Karpas-422 (cell line): Measurements from ENCODE around the gene STARD7. TPM values are rescaled to one million over a fixed set of nuclear protein-coding genes. Genes with fewer than 3 reads are reported as not detected.

Source experiments
- DNase-seq: peaks from one replicate; pipeline ENCODE4 v3.0.0-alpha.2; 2015
- H2AFZ ChIP-seq: fragments of 200-600 bp; sonication (generic); 2 replicates; pipeline ENCODE4 v1.6.1; 2014; ENCODE audit warnings: antibody characterized with exemption, low read length, mixed read lengths
- H3K27ac ChIP-seq: fragments of 200-600 bp; sonication (generic); 2 replicates; pipeline ENCODE4 v1.5.1; 2014; ENCODE audit warnings: mild to moderate bottlenecking, low read length, moderate library complexity
- H3K27me3 ChIP-seq: fragments of 200-600 bp; sonication (generic); 2 replicates; pipeline ENCODE4 v1.6.1; 2014; ENCODE audit warnings: low read length, mixed read lengths
- H3K36me3 ChIP-seq: fragments of 200-600 bp; sonication (generic); 2 replicates; pipeline ENCODE4 v1.6.1; 2014; ENCODE audit warnings: low read length, mixed read lengths; ENCODE audit not compliant: insufficient read depth
- H3K4me1 ChIP-seq: fragments of 200-600 bp; sonication (generic); 2 replicates; pipeline ENCODE4 v1.6.1; 2014; ENCODE audit warnings: mild to moderate bottlenecking, low read length, mixed read lengths
- H3K4me2 ChIP-seq: fragments of 200-600 bp; sonication (generic); 2 replicates; pipeline ENCODE4 v1.6.1; 2014; ENCODE audit warnings: low read length, low read depth, mild to moderate bottlenecking; ENCODE audit not compliant: poor library complexity, severe bottlenecking
- H3K4me3 ChIP-seq: fragments of 200-600 bp; sonication (generic); 2 replicates; pipeline ENCODE4 v1.5.1; 2014; ENCODE audit warnings: mild to moderate bottlenecking, antibody characterized with exemption, low read length, mixed read lengths
- H3K79me2 ChIP-seq: fragments of 200-600 bp; sonication (generic); 2 replicates; pipeline ENCODE4 v1.6.1; 2014; ENCODE audit warnings: mild to moderate bottlenecking, low read length, mixed read lengths
- H3K9ac ChIP-seq: fragments of 200-600 bp; sonication (generic); 2 replicates; pipeline ENCODE4 v1.6.0; 2014; ENCODE audit warnings: low read length
- H3K9me2 ChIP-seq: fragments of 200-600 bp; sonication (generic), shearing (Covaris generic); replicated peaks from 2 replicates; pipeline ENCODE4 v1.6.0; 2014; ENCODE audit warnings: mild to moderate bottlenecking, low read length, moderate library complexity; ENCODE audit not compliant: insufficient read depth
- H3K9me3 ChIP-seq: fragments of 300-700, 200-600 bp; sonication (generic); 2 replicates; pipeline ENCODE4 v1.6.1; 2014; ENCODE audit warnings: low read length, mixed read lengths
- H4K20me1 ChIP-seq: fragments of 200-600 bp; sonication (generic); 2 replicates; pipeline ENCODE4 v1.6.1; 2014; ENCODE audit warnings: mild to moderate bottlenecking, antibody characterized with exemption, low read length, low read depth; ENCODE audit not compliant: insufficient read depth
- total RNA-seq: library from RNA; depleted of rRNA; stranded (reverse); fragments of >200 nt; shearing (Covaris generic); gene quantifications from 2 replicates; pipeline ENCODE4 v1.2.3, GENCODE V29; 2014; ENCODE audit warnings: low replicate concordance

Gene STARD7
- total RNA-seq, 1 experiment from 2014 or later = 167 TPM

DNA sequence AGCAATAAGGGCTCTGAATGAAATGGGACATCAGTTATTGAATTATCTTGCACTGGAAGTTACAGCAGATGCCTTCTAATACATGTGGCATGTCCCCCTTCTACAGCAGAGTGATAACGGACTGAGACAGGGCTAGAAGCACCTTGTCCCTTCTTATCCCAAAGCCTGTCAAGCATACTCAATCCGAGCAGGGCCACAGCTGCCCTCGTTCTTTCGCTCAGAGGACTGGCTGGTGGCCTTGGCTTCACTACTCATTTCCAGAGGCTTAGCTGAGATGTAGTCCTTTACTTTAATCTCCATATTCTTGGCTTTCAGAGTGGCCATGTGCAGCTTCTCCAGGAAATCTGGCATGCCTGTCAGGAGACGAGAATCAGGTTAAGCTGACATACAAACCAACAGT, 22.1 kb downstream of the STARD7 start:
- peaks cover 3% of the 10 kb centered on the region; the same call in 1 of the 2 replicates for H3K79me2 ChIP-seq
- no peaks in the 10 kb centered on the region for H3K4me1 ChIP-seq
- no peak overlapping the region for H3K4me2 ChIP-seq
- H3K9me2 ChIP-seq = no peaks in the 10 kb centered on the region
- no peak overlapping the region for H3K27ac ChIP-seq
- 0 out of 2 replicates have a peak, but pooled peaks cover 7% of the 10 kb centered on the region for H4K20me1 ChIP-seq
- no peak overlapping the region for H2AFZ ChIP-seq
- no peak overlapping the region for H3K9ac ChIP-seq
- peaks cover 47% of the 10 kb centered on the region; the same call in 1 of the 2 replicates for H3K36me3 ChIP-seq
- H3K27me3 ChIP-seq = no peaks in the 10 kb centered on the region
- no peaks in the 10 kb centered on the region for H3K9me3 ChIP-seq
- no peak for DNase-seq
- no peak overlapping the region for H3K4me3 ChIP-seq

DNA sequence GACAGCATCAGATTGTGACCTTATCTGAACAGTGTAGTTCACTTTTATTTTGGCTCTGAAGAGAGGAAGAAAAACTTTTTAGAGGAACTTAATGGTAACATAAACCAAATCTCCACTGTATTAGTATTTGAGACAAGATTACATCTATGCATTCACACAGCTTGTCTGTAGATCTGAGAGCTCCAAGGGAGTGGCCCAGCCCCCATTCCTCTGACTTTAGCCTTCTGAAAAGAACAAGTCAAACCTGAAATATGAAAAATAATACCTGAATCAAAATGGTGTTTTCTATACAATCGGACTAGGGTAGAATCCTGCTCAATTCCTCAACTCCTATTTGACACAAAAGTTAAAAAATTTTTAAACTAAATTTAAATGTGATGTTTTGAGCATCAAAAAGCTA, 23.1 kb downstream of the STARD7 start:
- H3K9me3 ChIP-seq = no peaks in the 10 kb centered on the region
- H3K4me1 ChIP-seq = no peaks in the 10 kb centered on the region
- 0 out of 2 replicates have a peak, but pooled peaks cover under 1% of the 10 kb centered on the region for H4K20me1 ChIP-seq
- H2AFZ ChIP-seq = no peak overlapping the region
- no peak for DNase-seq
- H3K9me2 ChIP-seq = no peaks in the 10 kb centered on the region
- H3K4me2 ChIP-seq = no peak overlapping the region
- H3K79me2 ChIP-seq = no peaks in the 10 kb centered on the region
- H3K4me3 ChIP-seq = no peak overlapping the region
- H3K27ac ChIP-seq = no peak overlapping the region
- no peak overlapping the region for H3K9ac ChIP-seq
- H3K36me3 ChIP-seq = peaks cover 40% of the 10 kb centered on the region; the same call in 1 of the 2 replicates
- H3K27me3 ChIP-seq = no peaks in the 10 kb centered on the region

DNA sequence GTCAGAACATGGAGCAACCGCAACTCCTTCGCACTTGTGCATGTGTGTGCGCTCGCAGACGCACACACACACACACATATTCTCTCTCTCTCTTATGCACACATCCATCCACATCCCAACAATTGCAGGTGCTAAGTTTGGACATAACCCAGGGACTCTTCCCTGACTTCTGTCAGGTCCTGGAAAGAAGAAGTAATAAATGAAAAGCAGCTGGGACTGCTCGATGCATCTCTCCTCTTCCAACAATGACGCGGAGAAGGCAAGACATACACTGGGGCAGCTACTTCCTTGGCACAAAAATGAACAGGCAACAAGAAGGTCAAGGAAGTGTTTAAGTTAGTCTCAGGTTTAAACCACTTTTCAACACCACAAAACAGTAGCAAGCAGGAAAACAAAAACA, 23.6 kb downstream of the STARD7 start:
- no peaks in the 10 kb centered on the region for H3K27me3 ChIP-seq
- no peaks in the 10 kb centered on the region for H4K20me1 ChIP-seq
- H3K27ac ChIP-seq = no peak overlapping the region
- H3K9me2 ChIP-seq = no peaks in the 10 kb centered on the region
- no peak overlapping the region for H2AFZ ChIP-seq
- no peaks in the 10 kb centered on the region for H3K9me3 ChIP-seq
- H3K4me2 ChIP-seq = no peak overlapping the region
- no peak overlapping the region for H3K9ac ChIP-seq
- no peak overlapping the region for H3K4me3 ChIP-seq
- DNase-seq = no peak
- no peaks in the 10 kb centered on the region for H3K4me1 ChIP-seq
- no peaks in the 10 kb centered on the region for H3K79me2 ChIP-seq
- peaks cover 39% of the 10 kb centered on the region; the same call in 1 of the 2 replicates for H3K36me3 ChIP-seq

DNA sequence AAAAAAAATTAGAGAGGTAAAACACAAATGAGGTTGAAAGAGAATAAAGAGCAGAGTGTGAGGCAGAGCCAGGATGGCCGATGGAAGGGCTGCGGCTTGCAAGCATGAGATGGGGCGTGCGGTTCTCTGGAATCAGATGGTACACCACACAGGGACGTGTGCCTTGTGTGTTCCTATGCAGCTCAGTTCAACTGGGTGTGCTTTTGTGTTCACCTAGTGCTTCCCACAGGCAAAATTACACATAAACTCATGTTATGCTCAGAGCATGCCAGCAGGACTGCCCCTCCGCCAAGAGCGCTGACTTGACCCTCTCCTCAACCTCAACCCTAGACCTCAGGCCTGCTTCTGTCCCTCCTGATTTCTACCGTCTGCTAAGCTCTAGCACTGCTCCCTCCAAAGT, 24.4 kb downstream of the STARD7 start:
- H3K9me2 ChIP-seq = no peaks in the 10 kb centered on the region
- no peaks in the 10 kb centered on the region for H3K27me3 ChIP-seq
- DNase-seq = no peak
- H3K4me2 ChIP-seq = no peak overlapping the region
- H3K36me3 ChIP-seq = peaks cover 33% of the 10 kb centered on the region; the same call in 1 of the 2 replicates
- H3K27ac ChIP-seq = no peak overlapping the region
- H3K9me3 ChIP-seq = no peaks in the 10 kb centered on the region
- no peaks in the 10 kb centered on the region for H4K20me1 ChIP-seq
- no peaks in the 10 kb centered on the region for H3K4me1 ChIP-seq
- H3K79me2 ChIP-seq = no peaks in the 10 kb centered on the region
- H3K4me3 ChIP-seq = no peak overlapping the region
- no peak overlapping the region for H2AFZ ChIP-seq
- no peak overlapping the region for H3K9ac ChIP-seq

DNA sequence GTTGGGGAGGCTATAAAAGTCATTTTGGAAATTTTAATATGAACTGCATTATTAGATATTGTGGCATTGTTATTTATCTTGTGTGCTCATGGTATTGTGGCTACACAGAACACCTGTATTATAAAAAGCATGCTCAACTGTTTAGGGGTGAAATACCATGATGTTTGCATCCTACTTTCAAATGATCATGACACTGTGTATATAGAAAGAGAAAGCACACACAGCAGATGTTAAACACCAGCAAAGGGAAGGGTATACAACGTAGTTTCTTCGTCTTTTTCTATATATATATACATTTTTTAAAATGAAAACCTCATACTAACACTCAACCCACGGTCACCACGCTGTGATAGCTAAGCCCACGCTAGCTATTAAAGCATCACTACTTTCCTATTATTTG, 27.1 kb downstream of the STARD7 start:
- H4K20me1 ChIP-seq = no peaks in the 10 kb centered on the region
- no peak overlapping the region for H3K27ac ChIP-seq
- peaks cover 19% of the 10 kb centered on the region; the same call in 1 of the 2 replicates for H3K36me3 ChIP-seq
- H3K9me2 ChIP-seq = no peaks in the 10 kb centered on the region
- H2AFZ ChIP-seq = no peak overlapping the region
- H3K9me3 ChIP-seq = no peaks in the 10 kb centered on the region
- no peaks in the 10 kb centered on the region for H3K27me3 ChIP-seq
- no peaks in the 10 kb centered on the region for H3K79me2 ChIP-seq
- no peak overlapping the region for H3K4me3 ChIP-seq
- H3K4me2 ChIP-seq = no peak overlapping the region
- H3K9ac ChIP-seq = no peak overlapping the region
- DNase-seq = no peak
- peaks cover 9% of the 10 kb centered on the region for H3K4me1 ChIP-seq

DNA sequence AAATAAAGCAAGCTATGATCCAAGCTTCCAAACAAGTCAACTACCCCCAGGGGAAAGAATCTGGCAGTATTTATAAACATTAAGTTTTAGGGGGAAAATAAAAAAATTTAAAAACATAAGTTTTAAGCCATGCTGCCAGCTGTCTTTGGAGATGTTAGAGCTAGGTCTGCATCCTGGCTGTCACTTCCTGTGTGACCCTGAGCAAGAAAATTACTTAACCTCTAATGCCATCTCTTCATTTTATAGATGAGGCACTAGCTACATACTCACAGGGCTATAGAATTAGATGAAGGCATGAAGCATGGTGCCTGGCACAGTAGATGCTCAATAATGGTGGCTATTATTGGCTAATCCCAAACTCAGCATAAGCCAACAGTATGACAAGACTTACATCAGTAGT, 28.1 kb downstream of the STARD7 start:
- Histone ChIP-seq H3K4me1 (peaks cover 9% of the 10 kb centered on the region), H3K27ac (no peak overlapping the region), H3K4me3 (no peak overlapping the region), H3K4me2 (no peak overlapping the region), H3K36me3 (peaks cover 9% of the 10 kb centered on the region; the same call in 1 of the 2 replicates), H2AFZ (no peak overlapping the region), H3K9me3 (no peaks in the 10 kb centered on the region), H3K9ac (no peak overlapping the region), H4K20me1 (no peaks in the 10 kb centered on the region), H3K9me2 (no peaks in the 10 kb centered on the region), H3K27me3 (no peaks in the 10 kb centered on the region), H3K79me2 (no peaks in the 10 kb centered on the region)
- peak; percentile 43 for DNase-seq

DNA sequence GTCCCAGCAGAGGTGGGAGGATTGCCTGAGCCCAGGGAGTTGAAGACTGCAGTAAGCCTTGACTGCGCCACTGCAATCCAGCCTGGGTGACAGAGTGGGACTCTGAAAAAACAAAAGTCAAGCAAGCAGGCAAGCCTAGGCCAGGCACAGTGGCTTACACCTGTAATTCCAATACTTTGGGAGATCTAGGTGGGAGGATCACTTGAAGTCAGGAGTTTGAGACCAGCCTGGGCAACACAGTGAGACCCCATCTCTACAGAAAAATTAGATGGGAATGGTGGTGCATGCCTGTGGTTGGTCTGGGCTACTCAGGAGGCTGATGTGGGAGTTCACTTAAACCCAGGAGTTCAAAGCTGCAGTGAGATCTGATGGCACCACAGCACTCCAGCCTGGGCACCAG, 28.6 kb downstream of the STARD7 start:
- no peak overlapping the region for H2AFZ ChIP-seq
- no peaks in the 10 kb centered on the region for H3K9me2 ChIP-seq
- no peak overlapping the region for H3K9ac ChIP-seq
- peaks cover 9% of the 10 kb centered on the region for H3K4me1 ChIP-seq
- no peaks in the 10 kb centered on the region for H4K20me1 ChIP-seq
- H3K79me2 ChIP-seq = no peaks in the 10 kb centered on the region
- no peaks in the 10 kb centered on the region for H3K9me3 ChIP-seq
- no peak for DNase-seq
- H3K36me3 ChIP-seq = peaks cover 4% of the 10 kb centered on the region; the same call in 1 of the 2 replicates
- no peak overlapping the region for H3K4me3 ChIP-seq
- H3K4me2 ChIP-seq = no peak overlapping the region
- H3K27ac ChIP-seq = no peak overlapping the region
- H3K27me3 ChIP-seq = no peaks in the 10 kb centered on the region

DNA sequence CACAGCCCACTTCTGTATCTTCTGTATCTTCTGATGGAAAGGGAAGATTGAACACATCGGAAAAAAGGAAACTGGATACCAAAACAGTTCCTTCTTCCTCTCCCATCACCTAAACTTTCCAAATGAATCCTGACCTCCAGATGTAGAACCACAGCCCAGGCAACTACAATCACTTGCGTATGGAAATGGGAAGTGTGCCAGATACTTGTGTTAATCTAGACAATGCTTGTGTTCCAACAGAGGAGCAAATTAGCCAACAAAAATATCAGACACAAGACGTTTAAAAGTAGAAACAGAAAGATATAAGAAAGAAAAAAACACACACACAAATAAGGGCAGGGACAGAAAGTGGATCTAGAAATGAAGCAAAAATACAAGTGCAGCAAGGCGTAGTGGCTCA, 32.0 kb downstream of the STARD7 start:
- Histone ChIP-seq H3K36me3 (no peaks in the 10 kb centered on the region), H4K20me1 (no peaks in the 10 kb centered on the region), H3K9ac (no peak overlapping the region), H3K27ac (no peak overlapping the region), H3K4me1 (peaks cover 9% of the 10 kb centered on the region), H3K9me3 (no peaks in the 10 kb centered on the region), H3K79me2 (no peaks in the 10 kb centered on the region), H3K27me3 (no peaks in the 10 kb centered on the region), H3K4me3 (no peak overlapping the region), H3K4me2 (no peak overlapping the region), H2AFZ (no peak overlapping the region), H3K9me2 (no peaks in the 10 kb centered on the region)
- DNase-seq = no peak

DNA sequence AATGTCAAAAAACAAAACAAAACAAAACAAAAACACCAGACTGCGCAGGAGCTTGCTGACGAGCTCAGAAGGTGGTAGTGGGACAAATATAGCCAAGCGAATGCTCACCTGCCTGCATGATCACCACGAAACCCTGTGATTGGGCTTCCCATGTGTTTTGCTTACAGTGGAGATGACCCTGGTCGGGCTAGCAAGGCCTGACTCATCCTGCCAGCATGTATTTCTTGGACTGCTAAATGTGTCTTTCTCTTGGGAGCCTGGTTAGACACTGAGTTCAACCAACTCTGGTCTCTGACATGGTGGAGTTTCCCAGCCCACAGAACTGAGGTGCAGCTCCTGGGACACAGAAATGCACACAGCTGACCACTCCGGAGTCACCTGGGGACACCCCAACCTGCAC, 32.7 kb downstream of the STARD7 start:
- H4K20me1 ChIP-seq = no peaks in the 10 kb centered on the region
- H3K4me2 ChIP-seq = no peak overlapping the region
- H3K9me3 ChIP-seq = no peaks in the 10 kb centered on the region
- H3K4me3 ChIP-seq = no peak overlapping the region
- no peak overlapping the region for H3K9ac ChIP-seq
- H2AFZ ChIP-seq = no peak overlapping the region
- peaks cover 9% of the 10 kb centered on the region for H3K4me1 ChIP-seq
- DNase-seq = no peak
- H3K27me3 ChIP-seq = no peaks in the 10 kb centered on the region
- H3K9me2 ChIP-seq = no peaks in the 10 kb centered on the region
- H3K36me3 ChIP-seq = no peaks in the 10 kb centered on the region
- no peak overlapping the region for H3K27ac ChIP-seq
- H3K79me2 ChIP-seq = no peaks in the 10 kb centered on the region
